ENCODE measurements around the gene MAL.

Gene MAL

DNA sequence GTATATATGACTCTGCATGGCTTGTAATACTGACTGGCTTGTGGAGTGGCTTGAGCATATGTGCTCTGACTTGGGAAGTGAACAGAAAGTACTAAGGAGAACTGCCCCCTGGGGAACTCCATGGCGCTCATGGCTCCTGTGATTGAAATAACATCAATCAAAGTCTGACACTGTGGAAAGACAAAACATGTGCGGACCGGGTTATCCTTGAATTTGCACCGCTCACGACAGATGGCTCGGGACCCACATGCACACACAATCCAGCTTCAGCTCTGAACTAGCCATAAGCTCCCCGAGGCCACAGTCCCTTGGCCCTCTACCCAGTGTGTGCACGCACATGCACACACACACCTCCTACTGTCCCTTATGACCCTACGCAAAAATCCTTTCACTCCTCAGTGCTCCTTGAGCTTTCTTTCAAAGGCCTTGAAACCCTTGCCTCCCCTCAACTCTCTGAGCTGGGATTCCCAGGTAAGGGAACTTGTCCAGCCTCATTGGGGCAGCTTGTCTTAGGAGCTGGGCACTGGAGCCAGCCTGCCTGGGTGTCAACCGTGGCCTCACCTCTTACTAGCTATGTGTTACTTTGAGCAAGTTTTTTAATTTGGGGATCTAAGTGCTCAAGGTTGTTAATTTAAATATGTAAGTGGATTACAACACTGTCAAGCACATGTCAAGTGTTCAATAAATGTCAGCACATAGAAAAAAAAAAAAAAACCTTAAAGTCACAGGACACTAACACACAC lies 52.5 kb downstream of the MAL start:
- Histone ChIP-seq H3K4ac (ENCODE audit: low read length) (no peak overlapping the region), H2AFZ (ENCODE audit: low read length) (no peak overlapping the region), H3K9me3 (replicated peaks in 1 of 2; ENCODE audit: control insufficient read depth in 2 of 2, insufficient read depth in 1 of 2, low read depth in 1 of 2, low read length in 2 of 2) (no peaks in the 10 kb centered on the region), H3K36me3 (replicated peaks in 1 of 2; ENCODE audit: control insufficient read depth in 2 of 2, insufficient read depth in 2 of 2, low read length in 2 of 2) (no peaks in the 10 kb centered on the region), H4K91ac (ENCODE audit: low read depth, low read length, poor library complexity) (no peak overlapping the region), H3K18ac (ENCODE audit: low read length) (no peak overlapping the region), H3K27ac (replicated peaks; ENCODE audit: low read length) (no peak overlapping the region), H2BK120ac (ENCODE audit: low read depth, low read length) (no peak overlapping the region), H3K27me3 (ENCODE audit: control insufficient read depth in 3 of 3, insufficient read depth in 3 of 3, low read depth in 1 of 3, low read length in 3 of 3) (peaks cover 0 to 8% (median 0%) of the 10 kb centered on the region in 3 experiments), H4K8ac (ENCODE audit: low read depth, low read length) (no peak overlapping the region), H3K14ac (ENCODE audit: low read length) (no peak overlapping the region), H3K4me3 (ENCODE audit: low read length in 2 of 2) (no peak overlapping the region), H3K4me2 (ENCODE audit: insufficient read depth, low read length, poor library complexity, severe bottlenecking) (no peak overlapping the region), H2BK5ac (ENCODE audit: low read length) (no peak overlapping the region), H3K79me1 (ENCODE audit: low read depth, low read length) (peaks cover 2% of the 10 kb centered on the region), H3K4me1 (ENCODE audit: control insufficient read depth in 2 of 2, insufficient read depth in 1 of 2, low read depth in 1 of 2, low read length in 2 of 2) (peaks cover 1 to 2% of the 10 kb centered on the region in 2 donors), H2BK12ac (ENCODE audit: low read length) (no peak overlapping the region), H3K9ac (ENCODE audit: low read depth, low read length, poor library complexity) (no peak overlapping the region), H3K23ac (ENCODE audit: low read depth, low read length, poor library complexity) (no peak overlapping the region), H2BK15ac (ENCODE audit: low read length) (no peak overlapping the region), H2AK5ac (ENCODE audit: low read depth, low read length) (no peak overlapping the region)
- no peak for DNase-seq (ENCODE audit: low spot score)
- no CpG with 5 or more reads among the region's 10 CpGs for WGBS, 2 donors (ENCODE audit: extremely low coverage in 2 of 2, insufficient read length in 2 of 2, insufficient replicate concordance in 1 of 2)

DNA sequence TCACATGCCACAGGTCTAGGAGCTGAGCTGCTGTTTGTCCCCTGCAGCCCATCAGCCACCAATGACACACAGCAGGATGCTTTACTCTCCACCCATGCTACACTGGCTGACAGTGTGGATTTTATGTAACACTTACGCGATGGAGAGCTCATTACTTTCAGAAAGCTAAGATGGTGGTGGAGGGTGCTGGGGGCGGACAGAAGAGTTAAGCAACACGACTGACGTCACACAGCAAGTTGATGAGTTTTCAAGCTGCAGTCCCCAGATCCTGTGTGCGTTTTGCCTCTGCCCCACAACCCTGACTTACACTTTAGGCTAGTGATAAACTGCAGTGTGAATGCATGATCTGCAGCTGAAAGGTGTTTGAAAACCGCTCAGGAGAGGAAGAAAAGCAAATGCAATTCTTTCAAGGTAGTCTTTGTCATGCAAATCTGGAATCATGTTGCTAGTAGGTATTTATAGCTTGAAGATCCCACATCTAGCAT lies 53.7 kb downstream of the MAL start:
- no peak overlapping the region for H3K4ac ChIP-seq (ENCODE audit: low read length)
- no CpG with 5 or more reads among the region's 7 CpGs for WGBS, 2 donors (ENCODE audit: extremely low coverage in 2 of 2, insufficient read length in 2 of 2, insufficient replicate concordance in 1 of 2)
- H3K9ac ChIP-seq (ENCODE audit: low read depth, low read length, poor library complexity), result no peak overlapping the region

DNA sequence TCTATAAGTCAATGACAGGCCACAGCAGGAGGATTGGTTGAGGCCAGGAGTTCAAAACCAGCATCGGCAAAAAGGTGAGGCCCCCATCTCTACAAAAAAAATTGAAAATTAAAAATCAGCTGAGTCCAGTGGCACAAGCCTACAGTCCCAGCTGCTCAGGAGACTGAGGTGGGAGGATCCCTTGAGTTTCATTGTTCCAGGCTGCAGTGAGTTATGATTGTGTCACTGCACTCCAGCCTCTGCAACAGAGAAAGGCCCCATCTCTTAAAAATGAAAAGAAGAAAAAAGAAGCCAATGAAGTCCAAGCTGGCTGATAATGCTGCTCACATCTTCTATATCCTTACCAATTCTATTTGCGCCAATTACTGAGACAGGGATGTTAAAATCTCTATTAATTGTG lies 57.0 kb downstream of the MAL start:
- Histone ChIP-seq H3K18ac (ENCODE audit: low read length) (no peak overlapping the region), H3K23ac (ENCODE audit: low read depth, low read length, poor library complexity) (no peak overlapping the region), H2BK5ac (ENCODE audit: low read length) (no peak overlapping the region), H3K9me3 (replicated peaks in 1 of 2; ENCODE audit: control insufficient read depth in 2 of 2, insufficient read depth in 1 of 2, low read depth in 1 of 2, low read length in 2 of 2) (peaks cover 2 to 3% of the 10 kb centered on the region in 2 donors), H3K79me1 (ENCODE audit: low read depth, low read length) (no peaks in the 10 kb centered on the region), H2BK12ac (ENCODE audit: low read length) (no peak overlapping the region), H3K36me3 (replicated peaks in 1 of 2; ENCODE audit: control insufficient read depth in 2 of 2, insufficient read depth in 2 of 2, low read length in 2 of 2) (peaks cover 9 to 26% of the 10 kb centered on the region in 2 donors), H3K27ac (replicated peaks; ENCODE audit: low read length) (no peak overlapping the region), H2AK5ac (ENCODE audit: low read depth, low read length) (no peak overlapping the region), H3K4me2 (ENCODE audit: insufficient read depth, low read length, poor library complexity, severe bottlenecking) (no peak overlapping the region), H2AFZ (ENCODE audit: low read length) (no peak overlapping the region), H4K8ac (ENCODE audit: low read depth, low read length) (no peak overlapping the region), H2BK15ac (ENCODE audit: low read length) (no peak overlapping the region), H3K9ac (ENCODE audit: low read depth, low read length, poor library complexity) (no peak overlapping the region), H3K4ac (ENCODE audit: low read length) (no peak overlapping the region), H2BK120ac (ENCODE audit: low read depth, low read length) (no peak overlapping the region), H3K14ac (ENCODE audit: low read length) (no peak overlapping the region), H4K91ac (ENCODE audit: low read depth, low read length, poor library complexity) (no peak overlapping the region), H3K4me3 (ENCODE audit: low read length in 2 of 2) (no peak overlapping the region), H3K27me3 (ENCODE audit: control insufficient read depth in 3 of 3, insufficient read depth in 3 of 3, low read depth in 1 of 3, low read length in 3 of 3) (no peaks in the 10 kb centered on the region), H3K4me1 (ENCODE audit: control insufficient read depth in 2 of 2, insufficient read depth in 1 of 2, low read depth in 1 of 2, low read length in 2 of 2) (peaks cover 0 to 1% of the 10 kb centered on the region in 2 donors)
- no CpG with 5 or more reads among the region's 2 CpGs for WGBS, 2 donors (ENCODE audit: extremely low coverage in 2 of 2, insufficient read length in 2 of 2, insufficient replicate concordance in 1 of 2)
- DNase-seq (ENCODE audit: low spot score), result no peak

More for the DNA sequence above, 53.7 kb downstream of the MAL start:
- no peak overlapping the region for H2BK12ac ChIP-seq (ENCODE audit: low read length)
- no peaks in the 10 kb centered on the region for H3K9me3 ChIP-seq (replicated peaks in 1 of 2; ENCODE audit: control insufficient read depth in 2 of 2, insufficient read depth in 1 of 2, low read depth in 1 of 2, low read length in 2 of 2)
- no peaks in the 10 kb centered on the region for H3K36me3 ChIP-seq (replicated peaks in 1 of 2; ENCODE audit: control insufficient read depth in 2 of 2, insufficient read depth in 2 of 2, low read length in 2 of 2)
- H3K4me3 ChIP-seq (ENCODE audit: low read length in 2 of 2), result no peak overlapping the region
- no peak overlapping the region for H2AK5ac ChIP-seq (ENCODE audit: low read depth, low read length)
- DNase-seq (ENCODE audit: low spot score), result no peak
- H4K8ac ChIP-seq (ENCODE audit: low read depth, low read length), result no peak overlapping the region
- H3K27me3 ChIP-seq (ENCODE audit: control insufficient read depth in 3 of 3, insufficient read depth in 3 of 3, low read depth in 1 of 3, low read length in 3 of 3), result peaks cover 0 to 6% (median 0%) of the 10 kb centered on the region in 3 experiments
- H2AFZ ChIP-seq (ENCODE audit: low read length), result no peak overlapping the region
- no peak overlapping the region for H2BK5ac ChIP-seq (ENCODE audit: low read length)
- H3K4me1 ChIP-seq (ENCODE audit: control insufficient read depth in 2 of 2, insufficient read depth in 1 of 2, low read depth in 1 of 2, low read length in 2 of 2), result peaks cover 1 to 2% of the 10 kb centered on the region in 2 donors
- no peak overlapping the region for H3K27ac ChIP-seq (replicated peaks; ENCODE audit: low read length)
- H3K79me1 ChIP-seq (ENCODE audit: low read depth, low read length), result peaks cover 2% of the 10 kb centered on the region
- H3K23ac ChIP-seq (ENCODE audit: low read depth, low read length, poor library complexity), result no peak overlapping the region
- H2BK120ac ChIP-seq (ENCODE audit: low read depth, low read length), result no peak overlapping the region
- no peak overlapping the region for H3K14ac ChIP-seq (ENCODE audit: low read length)
- H4K91ac ChIP-seq (ENCODE audit: low read depth, low read length, poor library complexity), result no peak overlapping the region
- H3K4me2 ChIP-seq (ENCODE audit: insufficient read depth, low read length, poor library complexity, severe bottlenecking), result no peak overlapping the region
- no peak overlapping the region for H3K18ac ChIP-seq (ENCODE audit: low read length)
- no peak overlapping the region for H2BK15ac ChIP-seq (ENCODE audit: low read length)

DNA sequence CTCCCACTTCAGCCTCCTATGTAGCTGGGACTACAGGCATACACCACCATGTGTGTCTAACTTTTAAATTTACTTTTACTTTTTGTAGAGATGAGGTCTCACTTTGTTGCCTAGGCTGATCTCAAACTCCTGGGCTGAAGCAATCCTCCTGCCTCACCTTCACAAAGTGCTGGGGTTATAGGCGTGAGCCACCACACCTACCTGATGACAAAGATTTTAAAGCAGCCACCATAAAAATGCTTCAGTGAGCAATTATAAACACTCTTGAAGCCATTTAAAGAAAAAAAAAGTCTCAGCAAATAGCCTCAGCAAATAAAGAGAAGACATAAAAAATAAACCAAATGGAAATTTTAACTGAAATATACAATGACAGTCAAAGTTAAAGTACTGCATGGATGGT lies 60.5 kb downstream of the MAL start:
- Histone ChIP-seq H3K9ac (ENCODE audit: low read depth, low read length, poor library complexity) (no peak overlapping the region), H3K14ac (ENCODE audit: low read length) (no peak overlapping the region), H2AFZ (ENCODE audit: low read length) (no peak overlapping the region), H2BK15ac (ENCODE audit: low read length) (no peak overlapping the region), H3K18ac (ENCODE audit: low read length) (no peak overlapping the region), H2AK5ac (ENCODE audit: low read depth, low read length) (no peak overlapping the region), H3K27me3 (ENCODE audit: control insufficient read depth in 3 of 3, insufficient read depth in 3 of 3, low read depth in 1 of 3, low read length in 3 of 3) (no peaks in the 10 kb centered on the region), H3K4me3 (ENCODE audit: low read length in 2 of 2) (no peak overlapping the region), H3K79me1 (ENCODE audit: low read depth, low read length) (no peaks in the 10 kb centered on the region), H3K4me1 (ENCODE audit: control insufficient read depth in 2 of 2, insufficient read depth in 1 of 2, low read depth in 1 of 2, low read length in 2 of 2) (no peaks in the 10 kb centered on the region), H3K27ac (replicated peaks; ENCODE audit: low read length) (no peak overlapping the region), H4K91ac (ENCODE audit: low read depth, low read length, poor library complexity) (no peak overlapping the region), H3K9me3 (replicated peaks in 1 of 2; ENCODE audit: control insufficient read depth in 2 of 2, insufficient read depth in 1 of 2, low read depth in 1 of 2, low read length in 2 of 2) (peaks cover 3% of the 10 kb centered on the region in 2 donors), H3K4me2 (ENCODE audit: insufficient read depth, low read length, poor library complexity, severe bottlenecking) (no peak overlapping the region), H2BK12ac (ENCODE audit: low read length) (no peak overlapping the region), H3K36me3 (replicated peaks in 1 of 2; ENCODE audit: control insufficient read depth in 2 of 2, insufficient read depth in 2 of 2, low read length in 2 of 2) (peaks cover 14 to 50% of the 10 kb centered on the region in 2 donors), H2BK5ac (ENCODE audit: low read length) (no peak overlapping the region), H3K4ac (ENCODE audit: low read length) (no peak overlapping the region), H2BK120ac (ENCODE audit: low read depth, low read length) (no peak overlapping the region), H4K8ac (ENCODE audit: low read depth, low read length) (no peak overlapping the region), H3K23ac (ENCODE audit: low read depth, low read length, poor library complexity) (no peak overlapping the region)
- no CpG with 5 or more reads among the region's 1 CpG for WGBS, 2 donors (ENCODE audit: extremely low coverage in 2 of 2, insufficient read length in 2 of 2, insufficient replicate concordance in 1 of 2)
- DNase-seq (ENCODE audit: low spot score), result no peak
